ENCODE measurements around the gene FYN.

FYN gene

DNA sequence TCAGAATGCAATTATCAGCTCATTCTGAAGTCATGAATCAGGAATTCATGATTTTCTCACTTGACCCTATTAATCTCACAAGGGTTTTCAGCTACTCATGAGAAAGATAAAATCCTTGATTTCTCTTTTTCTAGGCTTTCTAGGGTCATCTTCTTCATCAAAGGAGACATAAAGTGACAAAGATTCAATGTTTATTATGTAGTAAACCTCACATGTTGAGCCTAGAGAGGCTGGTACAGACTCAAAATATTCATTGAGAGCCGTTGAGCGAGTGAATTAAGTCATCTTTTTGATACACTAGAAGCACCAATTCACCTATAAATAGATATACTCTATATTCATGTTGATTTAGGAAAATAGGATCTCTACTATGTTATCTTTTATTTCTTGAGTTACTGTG is 162.8 kb downstream of the FYN start:
- H3K4me3 ChIP-seq (ENCODE audit: low read depth, low read length): no peak overlapping the region

DNA sequence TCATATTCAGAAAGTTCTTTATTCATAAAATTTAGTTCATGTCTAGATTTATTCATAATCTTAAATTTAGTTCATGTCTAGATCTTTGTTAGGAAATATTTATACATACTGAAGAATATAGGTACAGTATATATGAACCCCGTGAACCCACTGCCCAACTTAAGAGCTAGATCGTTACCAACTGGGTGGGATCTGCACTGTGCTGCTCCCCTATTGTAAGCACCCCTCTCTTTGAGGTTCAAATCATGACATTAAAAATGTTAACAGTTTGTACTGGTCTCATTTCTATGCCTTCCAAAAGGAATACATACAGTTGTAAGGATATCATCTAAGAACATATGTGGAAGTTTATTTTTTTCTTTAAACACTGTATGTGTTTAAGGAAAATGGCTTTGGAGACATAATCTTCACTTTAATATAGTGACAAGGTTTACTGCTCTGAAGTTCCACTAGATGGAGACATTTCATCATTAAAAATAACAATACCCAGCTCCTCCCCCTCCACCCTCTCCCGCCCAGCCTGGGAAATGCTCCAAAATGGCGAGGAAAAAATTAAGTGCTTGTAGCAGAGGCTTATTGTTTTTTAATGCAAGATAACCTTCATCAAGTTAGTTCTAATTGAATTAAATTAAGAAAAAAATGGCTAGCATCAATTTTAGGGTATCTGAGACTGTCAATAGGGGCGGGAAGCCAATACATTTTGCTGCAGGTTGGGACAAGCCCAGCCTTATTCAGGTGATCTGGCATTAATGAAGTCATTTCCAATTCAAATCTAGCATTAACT is 163.4 kb downstream of the FYN start:
- DNase-seq (ENCODE audit: low read depth): peak; percentile 88
- TF ChIP-seq, protein P1, sequence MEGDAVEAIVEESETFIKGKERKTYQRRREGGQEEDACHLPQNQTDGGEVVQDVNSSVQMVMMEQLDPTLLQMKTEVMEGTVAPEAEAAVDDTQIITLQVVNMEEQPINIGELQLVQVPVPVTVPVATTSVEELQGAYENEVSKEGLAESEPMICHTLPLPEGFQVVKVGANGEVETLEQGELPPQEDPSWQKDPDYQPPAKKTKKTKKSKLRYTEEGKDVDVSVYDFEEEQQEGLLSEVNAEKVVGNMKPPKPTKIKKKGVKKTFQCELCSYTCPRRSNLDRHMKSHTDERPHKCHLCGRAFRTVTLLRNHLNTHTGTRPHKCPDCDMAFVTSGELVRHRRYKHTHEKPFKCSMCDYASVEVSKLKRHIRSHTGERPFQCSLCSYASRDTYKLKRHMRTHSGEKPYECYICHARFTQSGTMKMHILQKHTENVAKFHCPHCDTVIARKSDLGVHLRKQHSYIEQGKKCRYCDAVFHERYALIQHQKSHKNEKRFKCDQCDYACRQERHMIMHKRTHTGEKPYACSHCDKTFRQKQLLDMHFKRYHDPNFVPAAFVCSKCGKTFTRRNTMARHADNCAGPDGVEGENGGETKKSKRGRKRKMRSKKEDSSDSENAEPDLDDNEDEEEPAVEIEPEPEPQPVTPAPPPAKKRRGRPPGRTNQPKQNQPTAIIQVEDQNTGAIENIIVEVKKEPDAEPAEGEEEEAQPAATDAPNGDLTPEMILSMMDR (conservative IDR thresholded peaks at IDR 0.05; ENCODE audit: low read depth, low read length): peak; percentile 69
- H3K4me3 ChIP-seq (ENCODE audit: low read depth, low read length): no peak overlapping the region

More for the DNA sequence above, 162.8 kb downstream of the FYN start:
- TF ChIP-seq, protein P1 (conservative IDR thresholded peaks at IDR 0.05; ENCODE audit: low read depth, low read length): no peak
- no peak for DNase-seq (ENCODE audit: low read depth)

DNA sequence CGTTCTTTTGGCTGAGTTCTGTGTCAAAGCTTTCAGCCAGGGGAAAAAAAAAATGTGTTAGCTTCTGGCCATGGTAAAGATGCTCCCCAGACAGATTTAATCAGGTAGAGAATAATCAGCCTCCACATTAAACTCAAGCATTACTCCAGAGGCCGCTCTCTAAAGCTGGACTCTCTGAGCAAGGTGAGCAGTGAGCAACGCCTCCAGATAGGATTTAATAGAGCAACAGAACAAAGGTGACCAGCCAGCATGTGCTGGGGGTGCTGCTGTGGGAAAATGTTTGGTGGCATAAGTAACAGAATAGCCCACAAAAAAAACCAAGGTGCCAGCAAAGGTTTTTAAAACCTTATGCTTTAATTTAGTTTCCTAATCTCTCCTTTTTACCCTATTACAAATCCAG is 164.1 kb downstream of the FYN start:
- H3K4me3 ChIP-seq (ENCODE audit: low read depth, low read length): no peak overlapping the region
- no peak for DNase-seq (ENCODE audit: low read depth)
- TF ChIP-seq, protein P1 (conservative IDR thresholded peaks at IDR 0.05; ENCODE audit: low read depth, low read length): no peak

DNA sequence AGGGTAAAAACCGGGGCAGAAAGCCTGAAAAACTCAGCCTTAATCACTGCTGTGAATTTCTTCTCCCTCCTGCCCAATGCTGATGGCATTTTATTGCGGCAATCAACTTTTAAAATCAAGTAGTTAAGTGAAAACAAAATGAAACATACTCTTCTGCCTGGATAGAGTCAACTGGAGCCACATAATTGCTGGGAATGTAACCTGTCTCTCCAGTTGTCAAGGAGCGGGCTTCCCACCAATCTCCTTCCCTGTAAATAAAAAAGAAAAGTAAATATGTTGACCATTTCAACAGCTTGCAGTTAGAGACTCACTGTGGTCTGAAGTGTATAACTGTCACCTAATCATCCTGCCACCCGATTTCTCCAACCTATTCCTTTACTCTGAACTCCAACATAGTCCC is 165.5 kb downstream of the FYN start:
- no peak overlapping the region for H3K4me3 ChIP-seq (ENCODE audit: low read depth, low read length)
- TF ChIP-seq, protein P1 (conservative IDR thresholded peaks at IDR 0.05; ENCODE audit: low read depth, low read length): no peak
- no peak for DNase-seq (ENCODE audit: low read depth)

DNA sequence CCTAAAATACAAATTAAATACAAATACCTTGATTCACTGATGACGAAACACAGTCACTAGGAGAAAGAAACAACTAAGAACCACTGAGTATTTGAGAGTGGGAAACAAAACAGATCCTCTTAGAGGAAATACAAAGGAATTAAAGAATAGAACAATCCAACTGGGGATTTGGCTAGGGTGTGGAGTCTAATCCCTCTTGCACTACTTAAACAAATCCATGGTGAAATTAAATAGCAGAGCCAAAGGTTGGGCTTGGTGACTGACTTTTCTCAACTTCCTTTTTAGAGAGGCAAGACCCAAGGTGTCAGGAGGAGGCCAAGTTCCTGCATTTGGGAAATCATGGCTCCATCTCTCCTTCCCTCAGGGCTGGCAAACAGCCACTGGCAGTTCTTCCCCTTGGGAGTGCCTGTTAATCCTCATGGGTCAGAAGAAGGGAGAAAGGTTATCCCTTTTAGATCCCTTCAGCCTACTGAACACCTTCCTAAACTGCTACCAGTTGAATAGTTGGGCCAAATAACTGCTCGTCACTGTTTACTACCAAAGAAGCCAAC is 166.3 kb downstream of the FYN start:
- DNase-seq (ENCODE audit: low read depth): no peak
- H3K4me3 ChIP-seq (ENCODE audit: low read depth, low read length): no peak overlapping the region
- TF ChIP-seq, protein P1 (conservative IDR thresholded peaks at IDR 0.05; ENCODE audit: low read depth, low read length): no peak

DNA sequence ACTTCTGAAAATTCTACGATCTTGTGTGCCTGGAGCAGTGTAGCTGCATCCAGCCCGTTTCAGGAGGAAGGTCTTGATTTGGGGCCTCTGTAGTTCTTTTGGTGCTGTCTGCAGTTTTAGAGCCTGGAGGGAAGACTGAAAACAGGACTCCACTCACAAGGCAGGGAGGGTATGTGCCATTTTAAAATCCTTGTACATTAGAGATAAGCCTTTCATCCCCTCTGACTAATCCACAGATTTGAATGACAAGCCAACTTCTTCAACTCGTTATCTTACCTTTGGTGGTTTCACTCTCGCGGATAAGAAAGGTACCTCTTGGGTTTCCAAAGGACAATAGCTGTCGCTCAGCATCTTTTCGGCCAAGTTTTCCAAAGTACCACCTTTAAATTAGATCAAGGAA is 169.5 kb downstream of the FYN start:
- DNase-seq (ENCODE audit: low read depth): no peak
- no peak overlapping the region for H3K4me3 ChIP-seq (ENCODE audit: low read depth, low read length)
- TF ChIP-seq, protein P1 (conservative IDR thresholded peaks at IDR 0.05; ENCODE audit: low read depth, low read length): no peak

DNA sequence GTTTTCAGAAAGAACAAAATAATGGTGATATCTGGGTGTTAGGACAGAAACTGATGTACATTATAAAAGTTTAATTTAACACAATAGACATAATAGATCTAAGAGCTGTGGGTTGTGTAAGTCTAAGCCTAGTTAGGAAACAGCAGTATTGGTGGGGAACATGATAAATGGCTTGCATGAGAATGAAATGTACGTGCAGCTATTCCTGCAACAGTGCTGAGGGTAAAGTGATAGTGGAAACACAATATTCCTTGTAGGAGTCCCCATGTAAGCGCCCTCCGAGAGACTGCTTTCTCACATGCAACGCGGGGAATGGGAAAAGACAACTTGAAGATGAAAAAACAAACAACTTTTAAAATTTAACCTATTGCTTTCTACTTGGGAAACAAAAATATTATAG is 171.0 kb downstream of the FYN start:
- no peak for DNase-seq (ENCODE audit: low read depth)
- H3K4me3 ChIP-seq (ENCODE audit: low read depth, low read length): no peak overlapping the region
- TF ChIP-seq, protein P1 (conservative IDR thresholded peaks at IDR 0.05; ENCODE audit: low read depth, low read length): no peak

All from choroid plexus epithelial cell (primary cell).